ENCODE results near the gene ETNK2. TPM values are rescaled to one million over a fixed set of nuclear protein-coding genes. Genes with fewer than 3 reads are reported as not detected.

ETNK2 gene
- total RNA-seq, 2 experiments from 2014 or later: 0.77 to 0.93 TPM

DNA sequence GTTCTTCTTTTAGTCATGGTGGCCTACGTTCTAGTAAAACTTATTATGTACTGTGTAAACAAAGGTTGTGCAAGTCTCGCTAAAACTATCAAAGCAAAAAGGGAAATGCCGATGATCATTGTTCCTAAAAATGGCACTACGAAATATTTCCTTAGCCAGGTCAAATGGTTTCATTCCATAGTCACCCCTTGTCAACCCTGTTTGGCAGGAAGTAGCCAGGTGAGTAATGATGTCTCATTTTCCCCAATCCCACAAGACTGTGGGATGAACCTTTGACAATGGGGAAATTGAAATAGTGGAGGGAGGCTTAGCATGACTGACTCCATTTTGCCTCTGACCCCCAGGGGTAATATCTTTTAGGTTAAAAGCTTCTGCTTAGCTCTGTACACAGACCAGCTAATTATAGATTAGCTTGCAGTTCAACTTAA is 19.9 kb upstream of the ETNK2 start:
- H3K27ac Mint-ChIP-seq: no peak overlapping the region
- DNase-seq: no peak
- intact Hi-C loops (cut with micrococcal nuclease): no loop called here
- H3K9me3 Mint-ChIP-seq: peaks cover 40% of the 10 kb centered on the region
- peaks cover 4% of the 10 kb centered on the region for H3K27me3 Mint-ChIP-seq (ENCODE audit: low read depth)
- H3K36me3 Mint-ChIP-seq (ENCODE audit: low read depth): peaks cover 6% of the 10 kb centered on the region
- H3K4me3 Mint-ChIP-seq: no peak overlapping the region
- CTCF ChIA-PET: interaction anchor here (1.4 kb wide), 1 partner anchor 9 kb away, joined by 7 read pairs; no protein-coding TSS in a partner anchor
- no peaks in the 10 kb centered on the region for H3K4me1 Mint-ChIP-seq (ENCODE audit: low read depth)

DNA sequence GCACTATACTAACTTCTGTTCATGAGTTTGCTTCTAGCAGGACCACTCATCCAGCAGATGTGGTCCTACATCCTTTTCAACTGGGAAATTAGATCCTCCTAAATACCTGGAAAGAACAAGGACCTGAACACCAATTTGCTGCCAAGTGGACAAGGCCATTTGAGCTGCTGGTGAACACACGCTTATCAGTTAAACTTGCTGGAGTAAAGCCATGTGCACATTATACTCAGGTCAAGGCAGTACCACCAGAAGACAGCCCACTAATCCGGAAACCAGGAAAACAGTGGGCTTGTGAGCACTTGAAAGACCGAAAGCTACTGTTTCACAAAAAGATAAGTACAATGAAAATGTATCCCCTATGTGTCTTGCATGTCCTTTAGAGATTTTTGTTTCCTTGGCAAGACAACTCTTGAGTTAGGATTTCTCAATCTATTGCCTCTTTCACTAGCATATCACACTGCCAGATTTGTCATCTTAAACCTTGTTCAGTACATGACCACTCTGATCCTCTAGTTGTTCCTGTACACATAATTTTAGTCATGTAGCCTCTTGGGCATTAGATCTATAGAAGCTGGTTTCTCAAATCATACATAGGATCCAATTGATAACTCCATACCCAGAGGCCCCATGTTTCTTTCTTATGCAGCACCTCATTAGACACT is 18.8 kb upstream of the ETNK2 start:
- intact Hi-C loops (cut with micrococcal nuclease): no loop called here
- Mint-ChIP-seq H3K4me1 (ENCODE audit: low read depth) (no peaks in the 10 kb centered on the region), H3K36me3 (ENCODE audit: low read depth) (peaks cover 6% of the 10 kb centered on the region), H3K4me3 (no peak overlapping the region), H3K27me3 (ENCODE audit: low read depth) (peaks cover 4% of the 10 kb centered on the region), H3K27ac (no peak overlapping the region), H3K9me3 (peaks cover 40% of the 10 kb centered on the region)
- no peak for DNase-seq
- CTCF ChIA-PET: no interaction called here

DNA sequence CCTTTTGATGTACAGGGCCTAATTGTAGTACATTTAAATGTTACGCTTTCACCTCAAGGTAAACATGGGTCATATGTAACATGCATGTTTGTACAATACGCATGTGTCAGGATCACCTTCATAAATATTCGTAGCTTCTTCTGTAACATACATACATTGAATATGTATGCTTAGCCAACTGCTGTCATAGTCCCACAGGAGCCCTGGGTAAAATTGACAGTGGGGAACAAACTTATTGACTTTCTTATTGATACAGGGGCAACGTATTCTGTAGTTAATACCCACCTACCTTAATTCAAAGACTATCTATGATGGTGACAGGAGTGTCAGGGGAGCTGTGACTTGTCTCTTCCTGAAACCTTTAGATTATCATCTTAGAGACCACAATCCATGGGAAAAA is 18.0 kb upstream of the ETNK2 start:
- CTCF ChIA-PET: interaction anchor here (0.5 kb wide), 1 partner anchor 16 kb away, joined by 3 read pairs; no protein-coding TSS in a partner anchor
- H3K27me3 Mint-ChIP-seq (ENCODE audit: low read depth): peaks cover 4% of the 10 kb centered on the region
- peaks cover 6% of the 10 kb centered on the region for H3K36me3 Mint-ChIP-seq (ENCODE audit: low read depth)
- no peak overlapping the region for H3K27ac Mint-ChIP-seq
- DNase-seq: no peak
- no peak overlapping the region for H3K4me3 Mint-ChIP-seq
- peaks cover 40% of the 10 kb centered on the region for H3K9me3 Mint-ChIP-seq
- no peaks in the 10 kb centered on the region for H3K4me1 Mint-ChIP-seq (ENCODE audit: low read depth)
- intact Hi-C loops (cut with micrococcal nuclease): no loop called here

DNA sequence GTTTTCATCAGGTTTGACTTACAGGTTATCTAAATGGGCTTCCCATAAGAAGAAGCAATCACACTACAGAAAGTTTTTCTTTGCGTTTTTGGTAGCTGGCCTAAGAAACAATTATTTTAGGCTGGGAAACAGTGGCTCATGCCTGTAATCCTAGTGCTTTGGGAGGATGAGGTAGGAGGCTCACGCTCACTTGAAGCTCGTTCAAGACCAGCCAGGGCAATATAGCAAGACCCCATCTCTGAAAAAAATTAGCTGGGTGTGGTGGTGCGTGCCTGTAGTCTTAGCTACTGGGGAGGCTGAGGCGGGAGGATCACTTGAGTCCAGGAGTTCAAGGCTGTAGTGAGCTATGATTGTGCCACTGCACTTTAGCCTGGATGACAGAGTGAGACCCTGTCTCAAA is 15.9 kb upstream of the ETNK2 start:
- no peak for DNase-seq
- Mint-ChIP-seq H3K36me3 (ENCODE audit: low read depth) (peaks cover 6% of the 10 kb centered on the region), H3K4me1 (ENCODE audit: low read depth) (no peaks in the 10 kb centered on the region), H3K4me3 (no peak overlapping the region), H3K9me3 (peaks cover 36% of the 10 kb centered on the region), H3K27ac (no peak overlapping the region), H3K27me3 (ENCODE audit: low read depth) (no peaks in the 10 kb centered on the region)
- CTCF ChIA-PET: interaction anchor here (0.6 to 7.9 kb wide), 4 partner anchors 17 to 305 kb away, joined by 3 to 89 read pairs (median 3); no protein-coding TSS in a partner anchor
- intact Hi-C loops (cut with micrococcal nuclease): no loop called here

DNA sequence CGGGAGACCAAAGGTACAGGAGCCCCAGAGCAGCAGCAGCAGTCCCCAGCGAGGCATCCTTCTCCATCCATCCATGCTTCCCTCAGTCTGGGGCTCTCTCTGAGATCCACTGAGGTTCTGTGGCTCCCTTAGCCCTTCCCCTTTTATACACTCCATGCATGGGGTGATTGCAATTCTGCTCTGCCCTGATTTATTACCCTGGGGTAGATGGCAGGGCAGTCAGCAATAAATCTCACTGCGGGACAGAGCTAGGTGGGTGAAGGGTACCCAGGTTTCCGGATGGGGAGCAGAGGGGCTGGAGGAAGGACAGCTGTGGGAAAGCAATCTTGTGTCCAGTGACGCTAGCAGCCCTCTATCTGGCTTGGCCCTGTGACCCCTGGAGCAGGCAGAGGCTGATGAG is 14.4 kb upstream of the ETNK2 start, which contains the start of gene REN:
Gene REN (minus strand): TSS at position 119 of the 400 bp plus-strand sequence. CDS start 44 bp downstream, at position 75.
- intact Hi-C loops (cut with micrococcal nuclease): no loop called here
- H3K36me3 Mint-ChIP-seq (ENCODE audit: low read depth): peaks cover 6% of the 10 kb centered on the region
- H3K27ac Mint-ChIP-seq: no peak within 1 kb of the TSS
- peaks cover 1% of the 10 kb centered on the region for H3K27me3 Mint-ChIP-seq (ENCODE audit: low read depth)
- DNase-seq: no peak
- H3K4me1 Mint-ChIP-seq (ENCODE audit: low read depth): no peaks in the 10 kb centered on the region
- H3K4me3 Mint-ChIP-seq: no peak within 1 kb of the TSS
- CTCF ChIA-PET: interaction anchor here (1.3 to 8.1 kb wide), 4 partner anchors 15 to 232 kb away, joined by 3 to 89 read pairs (median 46); partner anchors contain the start of gene PLEKHA6
- H3K9me3 Mint-ChIP-seq: peaks cover 26% of the 10 kb centered on the region

DNA sequence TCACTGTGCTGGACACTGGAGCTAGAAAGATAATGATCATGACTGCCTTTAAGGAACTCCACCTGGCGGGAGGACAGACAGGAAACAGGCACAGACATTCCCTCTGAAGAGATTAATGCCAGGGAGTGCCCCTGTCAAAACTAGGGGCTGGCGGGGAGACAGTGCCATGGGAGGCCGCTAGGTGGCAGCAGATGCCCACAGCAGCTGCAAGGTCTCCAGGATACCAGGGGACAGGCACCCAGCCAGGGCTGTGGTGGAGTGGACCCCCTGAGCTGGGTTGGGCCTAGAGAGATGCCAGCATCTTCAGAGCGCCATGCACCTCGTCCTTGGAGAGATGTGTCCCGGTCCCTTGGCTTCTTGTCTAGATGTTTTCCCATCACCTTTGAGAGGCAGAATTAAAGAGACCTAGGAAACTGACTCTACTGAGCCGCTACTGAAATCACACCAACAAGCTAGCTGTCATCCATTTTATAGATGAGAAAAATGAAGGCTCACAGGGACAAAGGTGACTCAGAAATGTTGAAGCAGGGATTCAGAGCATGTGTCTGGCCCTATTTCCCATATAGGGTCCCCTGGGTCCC is 10.7 kb upstream of the ETNK2 start:
- H3K4me1 Mint-ChIP-seq (ENCODE audit: low read depth): no peaks in the 10 kb centered on the region
- no peak overlapping the region for H3K27ac Mint-ChIP-seq
- peak; percentile 87 for DNase-seq
- H3K9me3 Mint-ChIP-seq: peaks cover 2% of the 10 kb centered on the region
- CTCF ChIA-PET: interaction anchor here (0.6 to 8.1 kb wide), 39 partner anchors 9 to 825 kb away, joined by 3 to 89 read pairs (median 4); partner anchors contain the start of genes ETNK2, PLEKHA6 and SNRPE
- intact Hi-C loops (cut with micrococcal nuclease): loop anchor here (1.0 to 2.0 kb wide), 5 partner anchors 45 to 645 kb away; no protein-coding TSS in a partner anchor
- no peak overlapping the region for H3K4me3 Mint-ChIP-seq
- H3K36me3 Mint-ChIP-seq (ENCODE audit: low read depth): peaks cover 3% of the 10 kb centered on the region
- H3K27me3 Mint-ChIP-seq (ENCODE audit: low read depth): peaks cover 1% of the 10 kb centered on the region

DNA sequence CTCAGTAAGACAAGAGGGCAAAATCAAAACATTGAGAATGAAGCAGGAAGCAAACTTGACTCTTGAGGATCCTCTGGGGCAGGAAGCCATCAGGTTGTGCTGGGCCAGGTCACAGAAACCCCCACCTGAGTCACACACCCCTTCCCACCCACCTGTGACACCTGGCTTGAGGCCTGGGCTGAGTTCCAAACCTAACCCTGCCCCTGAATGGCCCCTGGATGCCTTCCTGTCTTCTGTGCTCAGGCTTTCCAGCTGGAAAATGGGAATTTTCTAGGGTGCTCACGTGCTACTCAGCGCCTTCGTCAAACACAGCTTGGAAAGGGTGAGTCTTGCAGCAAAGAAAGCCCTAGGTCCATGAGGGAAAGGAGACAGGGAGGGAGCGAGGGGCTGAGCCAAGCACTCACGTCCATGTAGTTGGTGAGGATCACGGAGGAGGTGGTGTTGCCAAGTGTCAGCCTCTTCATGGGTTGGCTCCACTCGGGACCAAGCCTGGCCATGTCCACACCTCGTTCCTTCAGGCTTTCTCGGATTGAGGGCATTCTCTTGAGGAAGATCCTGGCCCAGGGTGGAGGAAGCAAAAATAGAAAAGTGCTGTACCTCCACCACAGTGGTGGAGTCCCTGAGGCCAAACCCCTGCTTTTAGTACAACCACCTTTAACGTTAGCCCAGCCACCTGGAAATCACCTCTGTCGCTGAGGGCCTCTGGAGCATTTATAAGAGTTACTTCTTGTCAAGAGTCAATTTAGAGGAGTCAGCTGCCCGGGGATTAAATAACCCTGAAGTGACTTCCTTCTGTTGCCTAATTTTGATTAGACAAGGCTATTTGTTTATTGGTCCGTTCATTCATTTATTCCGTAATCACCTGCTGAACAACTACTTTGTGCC is 10.0 kb upstream of the ETNK2 start:
- no peak for DNase-seq
- Mint-ChIP-seq H3K4me3 (no peak overlapping the region), H3K27me3 (ENCODE audit: low read depth) (peaks cover 1% of the 10 kb centered on the region), H3K36me3 (ENCODE audit: low read depth) (no peaks in the 10 kb centered on the region), H3K4me1 (ENCODE audit: low read depth) (no peaks in the 10 kb centered on the region), H3K27ac (no peak overlapping the region), H3K9me3 (no peaks in the 10 kb centered on the region)
- CTCF ChIA-PET: interaction anchor here (0.6 to 8.1 kb wide), 26 partner anchors 10 to 344 kb away, joined by 3 to 89 read pairs (median 6); partner anchors contain the start of genes ETNK2, PLEKHA6 and SNRPE
- intact Hi-C loops (cut with micrococcal nuclease): loop anchor here (1.0 to 2.0 kb wide), 5 partner anchors 45 to 645 kb away; no protein-coding TSS in a partner anchor

DNA sequence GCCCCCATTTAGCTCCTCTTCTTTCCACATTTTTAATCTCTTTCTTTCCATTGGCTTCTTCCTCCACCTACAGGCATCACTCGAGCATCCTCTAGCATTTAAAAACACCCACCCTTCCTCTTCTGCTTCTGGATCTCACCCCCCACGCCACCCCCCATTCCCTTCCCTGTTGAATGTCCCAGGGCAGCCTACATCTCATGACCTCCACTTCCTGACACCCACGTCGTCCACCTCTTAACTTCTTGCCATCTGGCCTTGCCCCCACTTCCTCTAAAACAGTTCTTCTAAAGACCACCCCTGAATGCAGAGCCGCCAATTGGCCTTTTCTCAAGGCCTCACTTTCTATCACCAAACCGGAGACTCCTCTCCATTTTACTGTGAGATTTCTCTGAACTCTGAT is 6.1 kb upstream of the ETNK2 start:
- CTCF ChIA-PET: interaction anchor here (1.3 to 1.4 kb wide), 2 partner anchors 49 to 52 kb away, joined by 3 read pairs; no protein-coding TSS in a partner anchor
- intact Hi-C loops (cut with micrococcal nuclease): no loop called here

DNA sequence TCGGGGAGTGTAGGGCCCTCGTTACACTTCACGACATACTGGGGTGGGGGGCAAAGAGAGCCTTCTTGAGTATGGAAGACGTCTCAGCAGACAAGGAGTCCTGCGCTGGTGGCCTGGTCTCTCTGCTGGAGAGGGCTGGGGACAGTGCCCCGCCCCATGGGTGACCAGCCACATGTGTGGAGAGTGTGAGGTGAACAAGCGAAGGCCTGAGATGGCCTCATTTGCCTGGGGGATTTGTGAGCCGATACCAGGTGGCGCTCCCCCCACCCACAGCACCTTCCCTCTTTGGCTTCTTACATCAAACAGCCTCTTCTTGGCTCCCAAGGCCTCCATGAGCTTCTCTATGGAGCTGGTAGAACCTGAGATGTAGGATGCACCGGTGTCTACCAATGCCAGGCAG is 4.0 kb upstream of the ETNK2 start:
- H3K4me1 Mint-ChIP-seq (ENCODE audit: low read depth): no peaks in the 10 kb centered on the region
- intact Hi-C loops (cut with micrococcal nuclease): no loop called here
- no peak for DNase-seq

More for the DNA sequence above, 6.1 kb upstream of the ETNK2 start:
- Mint-ChIP-seq H3K4me1 (ENCODE audit: low read depth) (no peaks in the 10 kb centered on the region), H3K27ac (no peak overlapping the region), H3K4me3 (no peak overlapping the region), H3K9me3 (no peaks in the 10 kb centered on the region), H3K36me3 (ENCODE audit: low read depth) (no peaks in the 10 kb centered on the region), H3K27me3 (ENCODE audit: low read depth) (peaks cover 1% of the 10 kb centered on the region)
- no peak for DNase-seq

DNA sequence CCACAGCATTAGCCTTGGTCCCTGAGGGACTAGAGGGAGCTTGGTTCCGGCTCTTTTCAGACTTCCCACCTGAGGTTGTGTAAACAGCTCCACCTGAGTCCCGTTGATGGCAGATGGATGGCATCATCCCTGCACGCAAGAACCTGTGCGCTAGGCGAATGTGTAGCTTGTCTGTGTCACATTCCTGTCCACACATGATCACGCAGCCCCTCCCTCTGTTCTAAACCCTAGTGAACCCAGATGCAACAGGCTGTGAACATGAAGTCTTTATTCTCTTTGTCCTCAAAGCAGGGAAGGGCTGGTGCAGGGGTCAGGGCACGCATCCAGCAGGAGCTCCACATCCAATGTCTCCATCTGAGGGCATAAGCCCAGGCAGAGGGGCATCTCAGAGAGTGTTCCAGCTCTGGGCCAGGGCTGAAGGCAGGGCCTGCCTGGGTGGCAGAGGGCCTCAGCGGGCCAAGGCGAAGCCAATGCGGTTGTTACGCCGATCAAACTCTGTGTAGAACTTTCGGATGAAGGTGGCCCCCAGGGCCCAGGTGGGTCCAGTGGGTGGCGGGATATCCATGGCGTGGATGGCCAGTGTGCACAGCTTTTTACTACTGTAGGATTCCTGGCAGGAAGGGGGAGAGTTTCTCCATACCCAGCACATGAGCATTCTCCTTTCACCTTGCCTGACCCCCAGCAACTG is 2.9 kb upstream of the ETNK2 start:
- H3K27ac Mint-ChIP-seq: no peak overlapping the region
- H3K36me3 Mint-ChIP-seq (ENCODE audit: low read depth): no peaks in the 10 kb centered on the region
- CTCF ChIA-PET: interaction anchor here (1.2 to 2.7 kb wide), 3 partner anchors 8 to 52 kb away, joined by 5 to 9 read pairs (median 5); no protein-coding TSS in a partner anchor
- no peak for DNase-seq
- no peak overlapping the region for H3K4me3 Mint-ChIP-seq
- H3K9me3 Mint-ChIP-seq: no peaks in the 10 kb centered on the region
- H3K27me3 Mint-ChIP-seq (ENCODE audit: low read depth): no peaks in the 10 kb centered on the region
- H3K4me1 Mint-ChIP-seq (ENCODE audit: low read depth): no peaks in the 10 kb centered on the region
- intact Hi-C loops (cut with micrococcal nuclease): no loop called here

More for the DNA sequence above, 4.0 kb upstream of the ETNK2 start:
- Mint-ChIP-seq H3K4me3 (no peak overlapping the region), H3K27ac (no peak overlapping the region), H3K36me3 (ENCODE audit: low read depth) (no peaks in the 10 kb centered on the region), H3K9me3 (no peaks in the 10 kb centered on the region), H3K27me3 (ENCODE audit: low read depth) (no peaks in the 10 kb centered on the region)
- CTCF ChIA-PET: interaction anchor here (0.9 to 2.7 kb wide), 2 partner anchors 9 to 26 kb away, joined by 6 to 9 read pairs; no protein-coding TSS in a partner anchor

DNA sequence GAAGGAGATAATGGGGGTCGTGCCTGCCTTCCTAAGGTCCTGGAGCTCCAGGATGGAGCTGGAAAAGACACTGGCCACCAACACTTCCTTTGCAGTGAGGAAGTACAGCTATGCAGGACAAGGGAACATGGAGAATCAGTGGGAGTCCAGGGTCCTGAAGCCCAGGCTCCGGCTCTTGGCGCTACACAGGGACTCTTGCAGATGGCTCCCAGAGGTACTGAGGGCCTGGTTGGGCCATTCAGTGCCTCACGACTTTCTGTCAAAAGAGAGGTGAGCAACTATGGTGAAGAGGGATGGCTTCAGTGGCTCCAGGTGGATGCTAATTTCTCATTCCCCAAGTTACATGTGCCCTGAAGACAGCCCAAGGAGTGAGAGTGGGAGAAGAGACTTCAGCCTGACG is 1.8 kb upstream of the ETNK2 start:
- intact Hi-C loops (cut with micrococcal nuclease): no loop called here
- Mint-ChIP-seq H3K9me3 (no peaks in the 10 kb centered on the region), H3K27me3 (ENCODE audit: low read depth) (no peaks in the 10 kb centered on the region), H3K4me1 (ENCODE audit: low read depth) (no peaks in the 10 kb centered on the region), H3K36me3 (ENCODE audit: low read depth) (no peaks in the 10 kb centered on the region), H3K27ac (no peak overlapping the region), H3K4me3 (no peak overlapping the region)
- no peak for DNase-seq
- CTCF ChIA-PET: interaction anchor here (1.8 to 2.7 kb wide), 2 partner anchors 9 to 24 kb away, joined by 5 to 9 read pairs; no protein-coding TSS in a partner anchor
